DMS153 (cell line): Measurements from ENCODE around the gene HNRNPCL1.
"Not testable (repeated sequence)": the region's sequence is repeated elsewhere in the genome, so short reads cannot be mapped to it uniquely, and the experiment has no call there.

Source experiments
- DNase-seq: peaks from one replicate; lab custom pipeline; 2025; lab: John Stamatoyannopoulos, UW

HNRNPCL1 gene

GRCh38 chr1:12848620-12849019, at the start of gene HNRNPCL1:
Gene HNRNPCL1 (minus strand): TSS chr1:12848720. CDS start chr1:12848289, 431 bp downstream.
- DNase-seq, result not testable (repeated sequence)

DNA sequence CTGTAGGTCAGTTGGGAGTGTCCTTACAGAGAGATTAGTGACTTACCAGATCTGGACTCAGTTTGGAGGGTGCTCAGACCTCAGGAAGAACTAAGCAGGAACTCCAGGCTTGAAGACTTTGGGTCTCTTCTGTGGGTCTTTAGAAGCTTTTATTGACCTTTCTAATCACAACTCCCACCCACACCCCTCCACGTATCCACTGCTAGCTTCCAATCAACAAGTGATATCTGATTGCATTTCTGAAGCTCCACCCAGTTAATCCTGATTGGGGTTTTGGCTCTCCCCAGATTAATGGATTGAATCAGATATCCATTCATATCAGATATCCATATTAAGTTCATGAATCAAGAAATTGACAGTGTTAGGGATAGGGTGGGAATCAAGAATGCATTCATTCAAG, 49.6 kb upstream of the HNRNPCL1 start, which contains the start of gene PRAMEF10:
Gene PRAMEF10 (minus strand): TSS at position 101 of the 400 bp plus-strand sequence. CDS start 2,423 bp downstream, outside the sequence.
- DNase-seq, result not testable (repeated sequence)

DNA sequence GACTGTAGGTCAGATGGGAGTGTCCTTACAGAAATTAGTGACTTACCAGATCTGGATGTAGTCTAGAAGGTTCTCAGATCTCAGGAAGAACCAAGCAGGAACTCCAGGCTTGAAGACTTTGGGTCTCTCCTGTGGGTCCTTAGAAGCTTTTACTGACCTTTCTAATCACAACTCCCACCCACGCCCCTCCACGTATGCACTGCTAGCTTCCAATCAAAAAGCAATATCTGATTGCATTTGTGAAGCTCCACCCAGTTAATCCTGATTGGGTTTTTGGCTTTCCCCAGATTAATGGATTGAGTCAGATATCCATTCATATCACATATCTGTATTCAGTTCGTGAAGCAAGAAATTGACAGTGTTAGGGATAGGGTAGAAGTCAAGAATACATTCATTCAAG, 37.6 kb upstream of the HNRNPCL1 start, which contains the start of gene PRAMEF4:
Gene PRAMEF4 (minus strand): TSS at position 101 of the 400 bp plus-strand sequence. CDS start 2,807 bp downstream, outside the sequence.
- not testable (repeated sequence) for DNase-seq

DNA sequence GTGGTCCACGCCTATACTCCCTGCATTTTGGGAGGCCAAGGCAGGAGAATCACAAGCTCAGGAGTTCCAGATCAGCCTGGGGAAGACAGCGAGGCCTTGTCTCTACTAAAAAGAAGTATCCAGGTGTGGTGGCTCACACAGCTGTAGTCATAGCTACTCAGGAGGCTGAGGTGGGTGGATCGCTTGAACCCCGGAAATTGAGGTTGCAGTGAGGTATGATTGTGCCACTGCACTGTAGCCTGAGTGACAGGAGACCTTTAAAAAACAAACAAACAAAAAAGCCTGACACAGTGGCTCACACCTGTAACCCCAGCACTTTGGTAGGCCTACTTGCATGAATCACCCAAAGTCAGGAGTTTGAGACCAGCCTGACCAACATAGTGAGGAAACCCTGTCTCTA, 29.9 kb upstream of the HNRNPCL1 start:
- not testable (repeated sequence) for DNase-seq

- DNase-seq, result not testable (repeated sequence)
These were observed 14.8 kb upstream of the HNRNPCL1 start for GRCh38 chr1:12863131-12863880.

- DNase-seq, result not testable (repeated sequence)
These were observed 8.3 kb upstream of the HNRNPCL1 start, which contains the start of gene PRAMEF2 for GRCh38 chr1:12856786-12857185. Gene PRAMEF2 (plus strand): TSS chr1:12857086. CDS start chr1:12859010, 1,924 bp downstream.

DNA sequence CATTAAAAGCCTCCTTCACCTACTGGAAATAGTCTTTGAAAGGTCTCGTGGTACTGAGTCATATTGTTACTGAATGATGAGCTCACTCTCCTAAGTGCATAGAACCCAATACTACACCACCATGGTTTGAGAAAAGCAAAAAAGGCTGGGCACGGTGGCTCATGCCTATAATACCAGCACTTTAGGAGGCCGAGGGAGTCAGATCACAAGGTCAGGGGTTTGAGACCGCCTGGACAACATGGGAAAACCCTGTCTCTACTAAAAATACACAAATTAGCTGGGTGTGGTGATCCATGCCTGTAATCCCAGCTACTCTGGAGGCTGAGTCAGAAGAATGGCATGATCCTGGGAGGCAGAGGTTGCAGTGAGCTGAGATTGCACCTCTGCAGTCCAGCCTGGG, 3.3 kb upstream of the HNRNPCL1 start:
- DNase-seq, result no peak

DNA sequence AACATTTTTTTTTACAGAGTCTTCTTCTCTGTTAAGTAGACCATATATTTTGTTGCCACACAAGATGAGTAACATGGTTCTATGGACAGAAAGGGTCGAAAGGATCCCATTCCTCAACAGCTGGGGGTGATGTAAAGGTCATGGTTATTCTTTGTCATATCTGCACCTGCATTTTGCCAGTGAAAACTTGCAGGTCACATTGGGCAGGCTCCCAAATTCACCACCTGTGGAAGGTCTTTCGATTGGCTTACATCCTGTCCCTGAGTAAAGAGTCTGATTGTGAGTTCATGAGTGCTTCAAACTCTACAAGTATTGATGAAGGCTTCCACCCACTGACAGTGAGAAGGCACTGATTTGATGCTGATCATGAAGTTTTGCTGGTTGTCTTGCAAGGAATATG, 15.3 kb downstream of the HNRNPCL1 start:
- not testable (repeated sequence) for DNase-seq

- not testable (repeated sequence) for DNase-seq
These were observed 17.2 kb downstream of the HNRNPCL1 start, which contains the start of gene PRAMEF11 for GRCh38 chr1:12831310-12831709. Gene PRAMEF11 (minus strand): TSS chr1:12831410. CDS start chr1:12828789, 2,621 bp downstream.

DNA sequence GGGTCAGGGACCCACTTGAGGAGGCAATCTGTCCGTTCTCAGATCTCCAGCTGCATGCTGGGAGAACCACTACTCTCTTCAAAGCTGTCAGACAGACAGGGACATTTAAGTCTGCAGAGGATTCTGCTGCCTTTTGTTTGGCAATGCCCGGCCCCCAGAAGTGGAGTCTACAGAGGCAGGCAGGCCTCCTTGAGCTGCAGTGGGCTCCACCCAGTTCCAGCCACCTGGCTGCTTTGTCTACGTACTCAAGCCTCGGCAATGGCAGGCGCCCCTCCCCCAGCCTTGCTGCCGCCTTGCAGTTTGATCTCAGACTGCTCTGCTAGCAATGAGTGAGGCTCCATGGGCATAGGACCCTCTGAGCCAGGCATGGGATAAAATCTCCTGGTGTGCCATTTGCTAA, 29.5 kb downstream of the HNRNPCL1 start:
- DNase-seq, result not testable (repeated sequence)

DNA sequence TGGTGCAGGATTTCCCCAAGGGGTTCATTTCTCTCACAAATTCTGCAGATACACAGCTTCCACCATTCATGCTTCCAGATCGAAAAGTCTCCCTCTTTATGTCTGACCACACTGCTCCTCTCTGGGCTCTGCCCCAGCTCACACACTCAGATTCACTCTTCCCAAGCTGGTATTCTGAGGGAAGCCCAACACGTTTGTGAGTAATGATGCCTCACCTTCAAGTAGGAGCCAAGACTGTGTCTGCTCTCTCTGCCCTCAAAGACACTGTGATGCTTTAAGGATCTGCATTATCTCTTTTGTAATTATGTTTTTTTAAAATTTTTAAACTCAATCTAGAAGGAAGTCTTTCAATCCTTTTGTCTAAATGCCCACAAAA, 37.1 kb downstream of the HNRNPCL1 start:
- no peak for DNase-seq

DNA sequence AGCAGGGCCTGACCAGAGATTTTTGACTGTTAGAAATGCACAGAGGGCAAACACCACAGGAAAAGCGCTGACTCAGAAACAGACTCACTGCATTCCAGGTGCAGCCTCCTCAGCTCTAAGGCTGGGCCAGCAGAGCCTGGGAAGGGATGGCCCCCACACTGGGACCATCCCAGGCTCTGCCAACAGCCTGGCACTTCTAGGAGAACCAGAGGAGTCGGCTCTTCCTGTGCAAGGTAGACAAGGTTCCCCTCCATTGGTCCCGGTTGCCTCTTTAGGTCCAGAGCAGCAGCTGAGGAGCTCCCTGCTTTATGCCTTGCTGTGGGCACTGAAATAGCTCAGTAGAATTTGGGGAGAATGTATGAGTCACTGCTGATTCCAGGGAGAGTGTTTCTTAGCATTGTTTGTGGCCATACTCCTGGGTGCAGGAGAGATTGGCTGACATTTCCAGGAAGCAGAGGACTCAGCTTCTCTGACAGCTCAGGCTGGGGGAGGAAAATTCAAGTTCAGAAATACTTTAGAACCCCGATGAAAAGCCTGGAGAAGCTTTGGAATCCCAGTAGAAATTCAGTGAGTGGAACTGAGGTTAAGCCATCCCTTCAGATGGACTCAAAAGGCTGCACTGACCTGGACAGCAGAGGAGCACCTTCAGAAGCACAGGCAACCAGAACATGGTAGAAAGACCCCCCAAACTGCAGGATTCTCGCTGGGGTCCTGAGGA, 37.7 kb downstream of the HNRNPCL1 start:
- DNase-seq, result no peak

DNA sequence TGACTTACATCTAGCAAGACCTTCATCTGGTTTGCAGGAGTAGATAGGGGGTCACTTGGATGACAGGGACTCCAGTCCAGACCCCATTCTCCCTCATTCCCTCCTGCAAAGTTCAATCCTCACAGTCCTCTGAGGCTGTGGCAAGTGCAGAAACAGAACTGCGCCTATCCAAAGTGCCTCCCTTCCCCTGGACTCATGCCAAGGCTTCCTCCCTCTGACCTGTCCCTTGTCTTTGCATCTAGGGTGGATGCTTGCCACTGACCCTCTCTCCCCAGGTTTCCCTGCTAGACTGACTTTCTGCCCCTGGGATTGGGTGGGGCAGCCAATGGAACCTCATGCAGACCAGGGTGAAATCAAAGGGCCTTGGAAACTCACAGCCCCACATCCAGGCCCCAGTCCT, 38.6 kb downstream of the HNRNPCL1 start:
- DNase-seq, result no peak

- DNase-seq, result no peak
These were observed 48.8 kb downstream of the HNRNPCL1 start for GRCh38 chr1:12799730-12800129.

GRCh38 chr1:12798911-12799310, 49.6 kb downstream of the HNRNPCL1 start:
- no peak for DNase-seq
